ENCODE data around the gene TTF2.

GRCh38 chr1:117128323-117129079, 68.4 kb downstream of the TTF2 start:
- TF ChIP-seq EZH2 (IDR thresholded peaks at IDR 0.05): no peak
- no peak for TF ChIP-seq POLR2AphosphoS5 (IDR thresholded peaks at IDR 0.05; ENCODE audit: borderline replicate concordance, low read depth, low read length)
- no peak for TF ChIP-seq FOXP2 (optimal IDR thresholded peaks at IDR 0.05; ENCODE audit: control extremely low read depth, extremely low read length, insufficient read depth)
